GM12878 (cell line): ENCODE results near the gene RACGAP1. TPM values are rescaled to one million over a fixed set of nuclear protein-coding genes. Genes with fewer than 3 reads are reported as not detected.

Experiments
- DPF2 ChIP-seq: fragments of 450-650 bp; IDR thresholded peaks from 2 replicates; pipeline ENCODE4 v1.6.1; 2017; ENCODE audit warnings: mild to moderate bottlenecking
- HDAC6 ChIP-seq: fragments of 200-600 bp; sonication (generic); IDR thresholded peaks from one replicate; pipeline ENCODE4 v1.8.0; 2017; ENCODE audit warnings: antibody characterized with exemption; ENCODE audit not compliant: unreplicated experiment
- IKZF1 ChIP-seq: fragments of 450-650 bp; conservative IDR thresholded peaks from 2 replicates; pipeline ENCODE4 v1.6.1; 2017; ENCODE audit warnings: antibody characterized with exemption, mild to moderate bottlenecking
- LARP7 ChIP-seq: fragments of 450-650 bp; IDR thresholded peaks from 2 replicates; pipeline ENCODE4 v1.6.1; 2017; ENCODE audit warnings: mild to moderate bottlenecking
- MLLT1 ChIP-seq: fragments of 450-650 bp; IDR thresholded peaks from 2 replicates; pipeline ENCODE4 v1.6.1; 2016; ENCODE audit warnings: mild to moderate bottlenecking
- NFXL1 ChIP-seq: fragments of 450-650 bp; IDR thresholded peaks from 2 replicates; pipeline ENCODE4 v1.6.1; 2017; ENCODE audit warnings: antibody characterized with exemption, mild to moderate bottlenecking, borderline replicate concordance
- NR2F1 ChIP-seq: fragments of 450-650 bp; conservative IDR thresholded peaks from 2 replicates; pipeline ENCODE4 v1.6.1; 2017; ENCODE audit warnings: mild to moderate bottlenecking
- RCOR1 ChIP-seq: conservative IDR thresholded peaks from 2 replicates; pipeline ENCODE4 v1.6.1; 2012; ENCODE audit warnings: low read depth, low read length, improper control_type of control experiment
- RUNX3 ChIP-seq: IDR thresholded peaks from 2 replicates; pipeline ENCODE4 v1.6.1; 2012; ENCODE audit warnings: low read length, inconsistent platforms
- SMAD1 ChIP-seq: fragments of 450-650 bp; IDR thresholded peaks from 2 replicates; pipeline ENCODE4 v1.6.1; 2018; ENCODE audit warnings: mild to moderate bottlenecking, low read depth; ENCODE audit not compliant: partially characterized antibody
- SREBF2 ChIP-seq: IDR thresholded peaks from 2 replicates; pipeline ENCODE4 v1.6.1; 2012; ENCODE audit warnings: mild to moderate bottlenecking, low read length
- STAT1 ChIP-seq: fragments of 450-650 bp; conservative IDR thresholded peaks from 2 replicates; pipeline ENCODE4 v1.6.1; 2014; ENCODE audit warnings: antibody characterized with exemption, mild to moderate bottlenecking
- TAF1 ChIP-seq: IDR thresholded peaks from 2 replicates; pipeline ENCODE4 v1.6.1; 2011; ENCODE audit warnings: mild to moderate bottlenecking, low read depth, low read length, borderline replicate concordance
- ZNF384 ChIP-seq: IDR thresholded peaks from 2 replicates; pipeline ENCODE4 v1.6.1; 2012; ENCODE audit warnings: low read depth, mild to moderate bottlenecking, low read length, improper control_type of control experiment, borderline replicate concordance
- ZNF592 ChIP-seq: fragments of 450-650 bp; IDR thresholded peaks from 2 replicates; pipeline ENCODE4 v1.6.1; 2017; ENCODE audit warnings: mild to moderate bottlenecking, moderate library complexity
- ZNF687 ChIP-seq: fragments of 450-650 bp; IDR thresholded peaks from 2 replicates; pipeline ENCODE4 v1.6.1; 2017; ENCODE audit warnings: mild to moderate bottlenecking, moderate library complexity
- ZZZ3 ChIP-seq: IDR thresholded peaks from 2 replicates; pipeline ENCODE4 v1.6.1; 2011; ENCODE audit warnings: low read depth; ENCODE audit not compliant: control insufficient read depth, insufficient read length
- polyA plus RNA-seq, 11 experiments: library from polyadenylated mRNA; depleted of rRNA in 4 of 11; unstranded in 6 of 11; stranded (reverse) in 5 of 11; fragments of >200 nt; fragmentation: Nextera tagmentation in 4 of 11; fragmentation: Illumina TruSeq in 1 of 11; extraction: Ambion mirVana in 4 of 11; extraction: Trizol in 1 of 11; gene quantifications; 1 replicate in 1 of 11; 2 replicates in 10 of 11; pipeline versions ENCODE4 v1.2.1 to v1.2.3, GENCODE V29; 2011 to 2016; ENCODE audit warnings: inconsistent platforms in 2 of 11, missing spikeins in 2 of 11, low read depth in 1 of 11
- total RNA-seq, 4 experiments: library from RNA; depleted of rRNA in 3 of 4; stranded (reverse); fragments of >200 nt in 3 of 4; fragmentation: Illumina TruSeq in 1 of 4; extraction: Trizol in 1 of 4; gene quantifications; 2 replicates each; pipeline versions ENCODE4 v1.2.1 to v1.2.3, GENCODE V29; 2013 to 2021

Gene RACGAP1
- total and polyA plus RNA-seq, 10 of the 15 experiments (the other 5 are each of a cell fraction or from before 2014, with no cell fraction given): 32.4 to 87.9 (median 76.2) TPM

GRCh38 chr12:50055831-50056638 is 30.7 kb upstream of the RACGAP1 start (continued):
- TF ChIP-seq MLLT1 (no peak), LARP7 (no peak), SREBF2 (no peak), ZNF687 (no peak), DPF2 (no peak), NFXL1 (no peak; the same call in 1 of the 2 replicates), ZNF384 (no peak), RUNX3 (no peak), STAT1 (no peak), ZZZ3 (no peak), HDAC6 (no peak), RCOR1 (no peak), ZNF592 (0 out of 2 replicates have a peak, but pooled peaks have one; percentile 18), SMAD1 (no peak), NR2F1 (no peak; the same call in 1 of the 2 replicates), IKZF1 (peak; percentile 41; the same call in 1 of the 2 replicates), TAF1 (no peak)
